Lung (tissue), 12 donors: Measurements from ENCODE around the gene ZNF329. TPM values are rescaled to one million over a fixed set of nuclear protein-coding genes. Genes with fewer than 3 reads are reported as not detected.

Source experiments
- ATAC-seq: fragments of 200-7000 bp; cut with Tn5 transposase; one replicate; pipeline ENCODE4 v1.9.1; 2020; ENCODE audit warnings: moderate number of reproducible peaks; ENCODE audit not compliant: insufficient read depth, low FRiP score
- DNase-seq, 3 donors: peaks; one replicate each; pipeline ENCODE4 v3.0.0-alpha.2; 2013 to 2017
- H3K27ac ChIP-seq, 2 donors: one replicate each; pipeline ENCODE4 v1.5.1; 2013; ENCODE audit warnings: mild to moderate bottlenecking in 2 of 2, moderate library complexity in 2 of 2, control low read depth in 1 of 2, inconsistent platforms in 1 of 2, low read depth in 1 of 2, low read length in 1 of 2
- H3K27me3 ChIP-seq, 3 donors: one replicate each; pipeline ENCODE4 v1.5.1; 2013; ENCODE audit warnings: low read length in 2 of 3; ENCODE audit not compliant: control insufficient read depth in 3 of 3, insufficient read depth in 3 of 3
- H3K36me3 ChIP-seq, 4 donors: one replicate each; pipeline ENCODE4 v1.5.1; 2013; ENCODE audit warnings: low read length in 4 of 4, mild to moderate bottlenecking in 1 of 4, moderate library complexity in 1 of 4; ENCODE audit not compliant: control insufficient read depth in 4 of 4, insufficient read depth in 4 of 4
- H3K4me1 ChIP-seq, 5 donors: one replicate each; pipeline ENCODE4 v1.5.1; 2013; ENCODE audit warnings: low read length in 5 of 5, mild to moderate bottlenecking in 2 of 5, moderate library complexity in 1 of 5; ENCODE audit not compliant: control insufficient read depth in 5 of 5, insufficient read depth in 5 of 5
- H3K4me3 ChIP-seq: one replicate; pipeline ENCODE4 v1.5.1; 2013; ENCODE audit warnings: mild to moderate bottlenecking, control low read depth, moderate library complexity
- H3K9ac ChIP-seq, 2 donors: one replicate each; pipeline ENCODE4 v1.5.1; 2013; ENCODE audit warnings: low read length in 2 of 2, control low read depth in 1 of 2; ENCODE audit not compliant: insufficient read depth in 1 of 2
- H3K9me3 ChIP-seq, 4 donors: one replicate each; pipeline ENCODE4 v1.5.1; 2013; ENCODE audit warnings: low read length in 3 of 4, mild to moderate bottlenecking in 1 of 4, moderate library complexity in 1 of 4; ENCODE audit not compliant: control insufficient read depth in 4 of 4, insufficient read depth in 3 of 4
- WGBS, 2 donors: extraction: QIAGEN DNeasy Blood & Tissue Kit; methylation state at CpG; one replicate each; pipeline ENCODE4 v1.1.7; 2013; 5-methylcytosine and 5-hydroxymethylcytosine counted together
- polyA plus RNA-seq, 2 donors: library from polyadenylated mRNA; stranded (reverse); fragments of 200-250 nt; gene quantifications; one replicate each; pipeline ENCODE4 v1.2.1, GENCODE V29; 2013
- total RNA-seq, 2 donors: library from RNA; depleted of rRNA in 1 of 2; stranded (reverse); fragments of >200 nt in 1 of 2; gene quantifications; one replicate each; pipeline ENCODE4 v1.2.1, GENCODE V29; 2014 to 2021
- TF ChIP-seq, protein P1 (sequence below): IDR thresholded peaks from 2 replicates; pipeline ENCODE4 v1.5.1; 2012; ENCODE audit warnings: mild to moderate bottlenecking; ENCODE audit errors: control extremely low read depth, extremely low read depth
- donor health status: control.
- donor health status: control.
- donor health status: Bipolar disorder and iron deficiency.
- donor health status: healthy.
- donor health status: DM: yes; HTN: yes; CAD: no.

Gene ZNF329
- total and polyA plus RNA-seq, 4 donors, result 2.3 to 20.0 (median 6.5) TPM

DNA sequence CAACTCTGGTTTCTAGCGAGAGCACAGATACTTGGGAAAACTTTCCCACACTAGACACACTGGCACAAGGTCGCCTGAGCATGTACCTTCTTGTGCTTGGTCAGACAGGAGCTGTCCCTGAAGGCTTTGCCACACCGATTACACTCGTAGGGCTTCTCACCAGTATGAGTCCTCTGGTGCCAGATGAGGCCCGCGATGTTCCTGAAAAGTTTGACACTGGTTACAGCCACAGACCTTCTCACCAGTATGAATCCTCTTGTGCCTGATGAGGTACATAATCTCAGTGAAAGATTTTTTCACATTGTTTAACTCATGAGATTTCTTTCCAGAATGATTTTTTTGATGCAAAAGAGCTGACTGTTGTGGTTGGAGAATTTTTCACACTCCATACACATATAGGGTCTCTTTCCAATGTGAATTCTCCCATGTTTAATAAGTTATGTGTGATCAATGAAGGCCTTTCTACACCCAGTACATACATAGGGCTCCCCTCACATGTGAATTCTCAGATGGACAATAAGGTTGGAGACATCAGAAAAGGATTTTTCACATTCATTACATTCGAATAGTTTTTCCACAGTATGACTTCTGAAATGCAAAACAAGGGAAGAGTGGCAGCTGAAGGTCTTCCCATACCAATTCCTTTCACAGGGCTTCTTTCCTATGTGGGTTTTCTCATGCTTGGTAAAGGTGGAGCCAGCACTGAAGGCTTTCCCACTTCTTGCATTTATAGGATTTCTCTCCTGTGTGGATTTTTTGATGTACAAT, 42.6 kb downstream of the ZNF329 start:
- peaks cover 0 to 4% (median 0%) of the 10 kb centered on the region in 4 donors for H3K36me3 ChIP-seq
- no peak overlapping the region for H3K27ac ChIP-seq
- no peaks in the 10 kb centered on the region for H3K27me3 ChIP-seq
- ATAC-seq, result no peak
- 85 to 86% methylated on average over 7 of the region's 7 CpGs for WGBS, 2 donors
- no peak overlapping the region for H3K9ac ChIP-seq
- no peaks in the 10 kb centered on the region for H3K4me1 ChIP-seq
- H3K9me3 ChIP-seq, result peaks cover 6 to 56% (median 53%) of the 10 kb centered on the region in 4 donors
- H3K4me3 ChIP-seq, result no peak overlapping the region
- TF ChIP-seq, protein P1, sequence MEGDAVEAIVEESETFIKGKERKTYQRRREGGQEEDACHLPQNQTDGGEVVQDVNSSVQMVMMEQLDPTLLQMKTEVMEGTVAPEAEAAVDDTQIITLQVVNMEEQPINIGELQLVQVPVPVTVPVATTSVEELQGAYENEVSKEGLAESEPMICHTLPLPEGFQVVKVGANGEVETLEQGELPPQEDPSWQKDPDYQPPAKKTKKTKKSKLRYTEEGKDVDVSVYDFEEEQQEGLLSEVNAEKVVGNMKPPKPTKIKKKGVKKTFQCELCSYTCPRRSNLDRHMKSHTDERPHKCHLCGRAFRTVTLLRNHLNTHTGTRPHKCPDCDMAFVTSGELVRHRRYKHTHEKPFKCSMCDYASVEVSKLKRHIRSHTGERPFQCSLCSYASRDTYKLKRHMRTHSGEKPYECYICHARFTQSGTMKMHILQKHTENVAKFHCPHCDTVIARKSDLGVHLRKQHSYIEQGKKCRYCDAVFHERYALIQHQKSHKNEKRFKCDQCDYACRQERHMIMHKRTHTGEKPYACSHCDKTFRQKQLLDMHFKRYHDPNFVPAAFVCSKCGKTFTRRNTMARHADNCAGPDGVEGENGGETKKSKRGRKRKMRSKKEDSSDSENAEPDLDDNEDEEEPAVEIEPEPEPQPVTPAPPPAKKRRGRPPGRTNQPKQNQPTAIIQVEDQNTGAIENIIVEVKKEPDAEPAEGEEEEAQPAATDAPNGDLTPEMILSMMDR, result no peak
- DNase-seq, result no peak

DNA sequence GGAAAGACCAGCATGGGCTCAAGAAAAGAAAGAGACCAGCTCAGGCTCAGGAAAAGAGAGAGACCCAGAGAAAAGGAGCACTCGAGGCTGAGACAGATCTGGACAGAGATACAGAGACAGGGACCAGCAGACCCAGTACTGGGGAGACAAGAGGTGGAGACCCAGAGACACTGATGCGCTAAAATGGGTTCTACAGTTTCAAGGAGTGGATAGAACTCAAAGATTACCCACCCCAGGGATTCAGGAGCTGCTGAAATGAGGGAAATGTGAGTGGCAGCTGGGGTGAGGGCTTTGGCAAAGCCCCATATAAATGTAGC, 51.9 kb downstream of the ZNF329 start:
- DNase-seq (no peak), ATAC-seq (no peak)
- peaks cover 0 to 26% (median 6%) of the 10 kb centered on the region in 4 donors for H3K9me3 ChIP-seq

DNA sequence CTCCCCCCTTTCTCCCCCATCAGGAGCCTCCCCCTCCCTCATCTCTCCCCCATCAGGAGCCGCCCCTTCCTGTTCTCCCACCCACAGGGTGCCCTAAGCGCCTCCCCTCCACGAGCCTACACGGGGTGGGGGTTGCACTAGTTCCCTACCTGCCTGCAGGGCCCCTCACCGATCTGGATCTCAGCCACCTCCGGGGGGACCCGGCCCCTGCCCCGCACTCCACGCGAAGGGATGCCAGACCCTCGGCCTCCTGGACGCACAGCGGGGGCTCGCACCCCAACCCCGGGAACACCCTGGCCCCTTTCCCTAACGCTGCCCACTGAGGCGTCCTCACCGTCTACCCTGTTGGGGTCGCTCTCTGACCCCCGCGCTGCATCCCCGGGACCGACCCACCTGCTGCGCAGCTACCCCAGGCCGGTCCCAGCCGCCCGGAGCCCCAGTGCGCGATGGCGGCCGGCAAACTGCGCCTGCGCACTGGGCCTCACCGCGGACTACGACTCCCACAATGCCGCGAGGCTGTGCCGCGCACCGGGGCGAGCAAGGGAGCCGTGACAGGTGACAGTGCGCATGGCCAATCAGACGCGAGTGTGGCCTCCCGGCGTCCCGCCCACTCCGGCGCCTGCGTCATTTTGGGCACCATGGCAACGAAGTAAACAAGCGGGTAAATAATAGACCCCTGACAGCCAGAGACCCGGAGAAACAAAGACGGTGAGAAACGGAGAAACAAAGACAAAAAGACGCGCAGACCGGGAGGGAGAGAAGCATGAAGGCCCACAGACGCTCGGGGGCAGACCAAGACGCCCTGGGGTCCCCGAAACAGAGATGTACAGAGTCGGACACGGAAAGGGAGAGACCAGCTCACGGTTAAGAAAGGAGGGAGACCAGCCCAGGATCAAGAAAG, 52.6 kb downstream of the ZNF329 start, which contains the start of gene ZSCAN18:
Gene ZSCAN18 (minus strand): TSS at position 451 of the 901 bp plus-strand sequence. CDS start 7,964 bp downstream, outside the sequence.
- peaks cover 0 to 10% (median 6%) of the 10 kb centered on the region in 5 donors for H3K4me1 ChIP-seq
- DNase-seq (peak; percentile 99 to 100 (median 100)), ATAC-seq (peak; percentile 99)
- WGBS, 2 donors, result 1 to 2% methylated on average over 64 to 67 of the region's 67 CpGs
- peak within 1 kb of the TSS; percentile 96 to 100 for H3K9ac ChIP-seq
- H3K27me3 ChIP-seq, result no peaks in the 10 kb centered on the region
- H3K9me3 ChIP-seq, result peaks cover 0 to 29% (median 2%) of the 10 kb centered on the region in 4 donors
- peak within 1 kb of the TSS; percentile 90 to 99 for H3K27ac ChIP-seq
- peaks cover 0 to 7% (median 1%) of the 10 kb centered on the region in 4 donors for H3K36me3 ChIP-seq
- H3K4me3 ChIP-seq, result peak within 1 kb of the TSS; percentile 97
- TF ChIP-seq, protein P1, result no peak

More for the DNA sequence above, 51.9 kb downstream of the ZNF329 start:
- H3K4me3 ChIP-seq, result peak overlapping the region; percentile 53
- H3K36me3 ChIP-seq, result peaks cover 0 to 7% (median 1%) of the 10 kb centered on the region in 4 donors
- H3K27ac ChIP-seq, result peak overlapping the region; percentile 82 to 99
- peak overlapping the region; percentile 96 to 100 for H3K9ac ChIP-seq
- WGBS, 2 donors, result 13 to 16% methylated on average over 2 of the region's 2 CpGs
- H3K4me1 ChIP-seq, result peaks cover 0 to 10% (median 6%) of the 10 kb centered on the region in 5 donors
- TF ChIP-seq, protein P1, result no peak
- no peaks in the 10 kb centered on the region for H3K27me3 ChIP-seq
